Effector memory CD4-positive, alpha-beta T cell (primary cell): ENCODE measurements around the gene PI4KA.

Experiments used
- DNase-seq, 3 donors: peaks; one replicate each; pipeline ENCODE4 v3.0.0-alpha.2; 2020
- H3K27ac ChIP-seq: 2 replicates; pipeline ENCODE4 v1.7.0; 2013; ENCODE audit warnings: mild to moderate bottlenecking, low read length, moderate library complexity; ENCODE audit not compliant: insufficient read depth, poor library complexity, severe bottlenecking
- H3K27me3 ChIP-seq: replicated peaks from 2 replicates; pipeline ENCODE4 v1.7.0; 2013; ENCODE audit warnings: mild to moderate bottlenecking, low read length; ENCODE audit not compliant: insufficient read depth, control insufficient read depth, poor library complexity, severe bottlenecking
- H3K36me3 ChIP-seq: 2 replicates; pipeline ENCODE4 v1.7.0; 2013; ENCODE audit warnings: mild to moderate bottlenecking, low read length, moderate library complexity; ENCODE audit not compliant: control insufficient read depth, insufficient read depth
- H3K4me1 ChIP-seq: 2 replicates; pipeline ENCODE4 v1.7.0; 2013; ENCODE audit warnings: low read length, mild to moderate bottlenecking; ENCODE audit not compliant: control insufficient read depth, insufficient read depth, poor library complexity, severe bottlenecking
- H3K4me3 ChIP-seq: 2 replicates; pipeline ENCODE4 v1.7.0; 2013; ENCODE audit warnings: low read length, low read depth, mild to moderate bottlenecking; ENCODE audit not compliant: insufficient read depth, poor library complexity, severe bottlenecking
- H3K9me3 ChIP-seq: 2 replicates; pipeline ENCODE4 v1.7.0; 2013; ENCODE audit warnings: mild to moderate bottlenecking, low read length, moderate library complexity; ENCODE audit not compliant: control insufficient read depth

PI4KA gene

GRCh38 chr22:20818471-20818870, 40.1 kb downstream of the PI4KA start:
- Histone ChIP-seq H3K27ac (no peak overlapping the region), H3K4me1 (no peaks in the 10 kb centered on the region), H3K27me3 (no peaks in the 10 kb centered on the region), H3K9me3 (no peaks in the 10 kb centered on the region), H3K4me3 (no peak overlapping the region), H3K36me3 (peaks cover 49% of the 10 kb centered on the region)
- DNase-seq, result no peak

GRCh38 chr22:20816559-20816958, 42.1 kb downstream of the PI4KA start:
- no peak overlapping the region for H3K4me3 ChIP-seq
- no peaks in the 10 kb centered on the region for H3K4me1 ChIP-seq
- no peak for DNase-seq
- H3K27ac ChIP-seq, result no peak overlapping the region
- peaks cover 62% of the 10 kb centered on the region for H3K36me3 ChIP-seq
- no peaks in the 10 kb centered on the region for H3K27me3 ChIP-seq
- H3K9me3 ChIP-seq, result no peaks in the 10 kb centered on the region

- Histone ChIP-seq H3K36me3 (peaks cover 63% of the 10 kb centered on the region), H3K9me3 (no peaks in the 10 kb centered on the region), H3K4me1 (no peaks in the 10 kb centered on the region), H3K27me3 (no peaks in the 10 kb centered on the region), H3K4me3 (no peak overlapping the region), H3K27ac (no peak overlapping the region)
- no peak for DNase-seq
Measured at GRCh38 chr22:20815477-20816050, 43.0 kb downstream of the PI4KA start.

- H3K4me3 ChIP-seq, result no peak overlapping the region
- peaks cover 61% of the 10 kb centered on the region for H3K36me3 ChIP-seq
- H3K27me3 ChIP-seq, result no peaks in the 10 kb centered on the region
Measured at GRCh38 chr22:20814221-20814808, 44.3 kb downstream of the PI4KA start.

GRCh38 chr22:20813056-20813455, 45.6 kb downstream of the PI4KA start:
- H3K4me3 ChIP-seq, result no peak overlapping the region
- no peak overlapping the region for H3K27ac ChIP-seq
- DNase-seq, result no peak
- no peaks in the 10 kb centered on the region for H3K9me3 ChIP-seq
- peaks cover 58% of the 10 kb centered on the region for H3K36me3 ChIP-seq
- no peaks in the 10 kb centered on the region for H3K4me1 ChIP-seq
- H3K27me3 ChIP-seq, result no peaks in the 10 kb centered on the region

More at GRCh38 chr22:20814221-20814808, 44.3 kb downstream of the PI4KA start:
- no peaks in the 10 kb centered on the region for H3K9me3 ChIP-seq
- H3K27ac ChIP-seq, result no peak overlapping the region
- no peak for DNase-seq
- H3K4me1 ChIP-seq, result no peaks in the 10 kb centered on the region

- H3K27me3 ChIP-seq, result no peaks in the 10 kb centered on the region
- no peak overlapping the region for H3K27ac ChIP-seq
- DNase-seq, result no peak
- no peaks in the 10 kb centered on the region for H3K9me3 ChIP-seq
- no peak overlapping the region for H3K4me3 ChIP-seq
- H3K4me1 ChIP-seq, result no peaks in the 10 kb centered on the region
- H3K36me3 ChIP-seq, result peaks cover 62% of the 10 kb centered on the region
Measured at GRCh38 chr22:20811971-20812660, 46.5 kb downstream of the PI4KA start.

DNA sequence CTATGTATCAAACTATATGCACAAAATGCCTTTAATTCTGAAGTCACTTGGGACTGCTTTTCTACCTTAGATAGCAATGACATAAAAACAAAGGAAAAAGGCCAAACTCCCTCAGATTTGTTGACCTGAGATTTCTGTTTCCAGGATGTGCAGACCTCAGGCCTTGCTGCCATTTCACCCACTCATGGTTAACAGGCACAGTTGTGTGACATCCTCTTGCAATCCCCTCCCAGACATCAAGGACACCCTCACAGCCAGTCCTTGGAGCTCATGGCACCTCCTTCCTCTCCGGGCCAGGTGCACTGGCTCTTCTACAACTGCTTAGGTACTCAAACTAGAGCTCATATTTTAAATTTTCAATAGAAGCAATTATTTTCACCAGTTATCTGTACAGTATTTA, 47.4 kb downstream of the PI4KA start:
- no peaks in the 10 kb centered on the region for H3K4me1 ChIP-seq
- no peaks in the 10 kb centered on the region for H3K27me3 ChIP-seq
- no peak overlapping the region for H3K27ac ChIP-seq
- H3K4me3 ChIP-seq, result no peak overlapping the region
- DNase-seq, result no peak
- H3K36me3 ChIP-seq, result peaks cover 58% of the 10 kb centered on the region
- H3K9me3 ChIP-seq, result no peaks in the 10 kb centered on the region

DNA sequence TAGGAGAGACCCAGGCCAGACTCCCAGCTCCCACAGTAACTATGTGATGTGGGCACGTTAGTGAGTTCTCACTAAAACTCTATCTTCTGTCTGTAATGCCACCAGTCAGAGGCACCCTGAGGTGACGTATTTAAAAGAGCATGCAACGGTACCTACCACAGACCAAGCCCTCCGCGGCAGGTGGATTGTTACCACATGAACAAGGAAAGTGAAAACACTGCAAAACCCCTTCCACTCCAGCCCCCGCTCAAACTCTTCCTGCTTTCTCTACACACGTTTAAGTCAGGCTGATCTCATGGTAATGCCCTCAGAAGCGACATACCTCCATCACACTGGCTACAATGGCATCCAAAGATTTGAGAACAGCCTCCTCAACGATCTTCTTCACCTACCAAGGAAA, 48.0 kb downstream of the PI4KA start:
- Histone ChIP-seq H3K36me3 (peaks cover 58% of the 10 kb centered on the region), H3K9me3 (no peaks in the 10 kb centered on the region), H3K4me1 (no peaks in the 10 kb centered on the region), H3K4me3 (no peak overlapping the region), H3K27ac (no peak overlapping the region), H3K27me3 (no peaks in the 10 kb centered on the region)
- DNase-seq, result no peak

- Histone ChIP-seq H3K27me3 (no peaks in the 10 kb centered on the region), H3K36me3 (peaks cover 66% of the 10 kb centered on the region)
Measured at GRCh38 chr22:20809538-20810185, 48.9 kb downstream of the PI4KA start.

GRCh38 chr22:20808844-20809243, 49.8 kb downstream of the PI4KA start:
- Histone ChIP-seq H3K27me3 (no peaks in the 10 kb centered on the region), H3K36me3 (peaks cover 69% of the 10 kb centered on the region), H3K4me1 (no peaks in the 10 kb centered on the region), H3K9me3 (no peaks in the 10 kb centered on the region), H3K4me3 (no peak overlapping the region), H3K27ac (no peak overlapping the region)
- DNase-seq, result no peak

More at GRCh38 chr22:20809538-20810185, 48.9 kb downstream of the PI4KA start:
- Histone ChIP-seq H3K27ac (no peak overlapping the region), H3K4me3 (no peak overlapping the region), H3K4me1 (no peaks in the 10 kb centered on the region), H3K9me3 (no peaks in the 10 kb centered on the region)
- DNase-seq, result no peak
